H1 (cell line): ENCODE data around the gene ATP8B3. TPM values are rescaled to one million over a fixed set of nuclear protein-coding genes. Genes with fewer than 3 reads are reported as not detected.

Source experiments
- CTCF ChIA-PET: fragments of 300-600 bp; sonication (Branson Sonifier 250); formaldehyde crosslinking; loops from one replicate; lab custom pipeline; 2021; ENCODE audit not compliant: partially characterized antibody; lab: Charles Lee
- POLR2A ChIA-PET: fragments of 300-600 bp; sonication (Branson Sonifier 250); formaldehyde crosslinking; loops from one replicate; lab custom pipeline; 2021; ENCODE audit warnings: inconsistent platforms; ENCODE audit not compliant: partially characterized antibody; lab: Charles Lee
- DNase-seq, 2 experiments: peaks; one replicate each; pipeline versions ENCODE4 v3.0.0 to v3.0.0-alpha.2; 2010 to 2022; ENCODE audit warnings: low spot score in 2 of 2, low read depth in 1 of 2, mixed read lengths in 1 of 2
- FAIRE-seq: peaks from 2 replicates; lab custom pipeline; 2011; peaks lifted over from hg19 to GRCh38; lab: Jason Lieb, UNC
- H2AFZ ChIP-seq: 2 replicates; pipeline ENCODE4 v1.8.1; 2012; ENCODE audit warnings: low read length, inconsistent platforms
- H2AK5ac ChIP-seq: 2 replicates; pipeline ENCODE4 v1.6.1; 2013; ENCODE audit warnings: low read depth, low read length
- H2BK120ac ChIP-seq: replicated peaks from 2 replicates; pipeline ENCODE3; 2013; ENCODE audit warnings: low read depth, low read length, inconsistent platforms
- H2BK12ac ChIP-seq: 2 replicates; pipeline ENCODE4 v1.6.1; 2013; ENCODE audit warnings: low read depth, low read length
- H2BK15ac ChIP-seq: 2 replicates; pipeline ENCODE4 v1.6.1; 2013; ENCODE audit warnings: low read length
- H2BK20ac ChIP-seq: 2 replicates; pipeline ENCODE4 v1.6.1; 2013; ENCODE audit warnings: low read length
- H2BK5ac ChIP-seq: 2 replicates; pipeline ENCODE4 v1.6.1; 2013; ENCODE audit warnings: low read depth, low read length
- H3K14ac ChIP-seq: 2 replicates; pipeline ENCODE4 v1.6.1; 2013; ENCODE audit warnings: inconsistent platforms; ENCODE audit not compliant: insufficient read length
- H3K18ac ChIP-seq: 2 replicates; pipeline ENCODE4 v1.6.1; 2013; ENCODE audit warnings: low read length; ENCODE audit errors: extremely low read depth
- H3K23ac ChIP-seq: 2 replicates; pipeline ENCODE4 v1.6.1; 2013; ENCODE audit warnings: inconsistent platforms; ENCODE audit not compliant: insufficient read length
- H3K23me2 ChIP-seq: 2 replicates; pipeline ENCODE4 v1.6.1; 2013; ENCODE audit warnings: low read depth, low read length
- H3K27ac ChIP-seq: 2 replicates; pipeline ENCODE4 v1.6.1; 2011; ENCODE audit warnings: low read depth, low read length, inconsistent platforms
- H3K27me3 ChIP-seq, 4 experiments: replicated peaks in 1 of 4; 1 replicate in 1 of 4; 2 replicates in 3 of 4; pipeline versions ENCODE4 v1.6.1 to v1.8.1; 2011 to 2013; ENCODE audit warnings: low read length in 3 of 4, mild to moderate bottlenecking in 3 of 4, inconsistent platforms in 2 of 4, mixed read lengths in 2 of 4, moderate library complexity in 1 of 4; ENCODE audit not compliant: control insufficient read depth in 3 of 4, insufficient read depth in 3 of 4; ENCODE audit errors: extremely low read depth in 1 of 4
- H3K36me3 ChIP-seq, 4 experiments: 2 replicates each; pipeline versions ENCODE4 v1.6.1 to v1.8.1; 2011 to 2013; ENCODE audit warnings: mild to moderate bottlenecking in 4 of 4, low read length in 3 of 4, moderate library complexity in 2 of 4, control low read depth in 1 of 4, inconsistent platforms in 1 of 4; ENCODE audit not compliant: insufficient read depth in 4 of 4, control insufficient read depth in 2 of 4
- H3K4ac ChIP-seq: replicated peaks from 2 replicates; pipeline ENCODE3; 2013; ENCODE audit warnings: low read length, low read depth, mixed read lengths, inconsistent platforms; ENCODE audit not compliant: insufficient read length
- H3K4me1 ChIP-seq, 4 experiments: replicated peaks in 1 of 4; 1 replicate in 1 of 4; 2 replicates in 3 of 4; pipeline versions ENCODE4 v1.6.1 to v1.8.1; 2011 to 2013; ENCODE audit warnings: low read length in 3 of 4, inconsistent platforms in 2 of 4, mixed read lengths in 1 of 4; ENCODE audit not compliant: insufficient read depth in 4 of 4, control insufficient read depth in 3 of 4
- H3K4me2 ChIP-seq, 2 experiments: 2 replicates each; pipeline versions ENCODE4 v1.6.1 to v1.8.1; 2011 to 2013; ENCODE audit warnings: low read depth in 2 of 2, low read length in 2 of 2, control low read depth in 1 of 2, inconsistent platforms in 1 of 2, mild to moderate bottlenecking in 1 of 2; ENCODE audit not compliant: insufficient read depth in 1 of 2
- H3K4me3 ChIP-seq, 4 experiments: fragments of 200-600, 300-600 bp in 1 of 4; sonication (generic), shearing (Covaris generic), sonication (Bioruptor Twin) in 1 of 4; 2 replicates each; pipeline versions ENCODE4 v1.5.1 to v1.8.1; 2011 to 2016; ENCODE audit warnings: low read length in 4 of 4, low read depth in 3 of 4, control low read depth in 2 of 4, inconsistent platforms in 2 of 4, mild to moderate bottlenecking in 2 of 4, mixed read lengths in 1 of 4, moderate library complexity in 1 of 4; ENCODE audit not compliant: insufficient read depth in 2 of 4; ENCODE audit errors: extremely low read depth in 1 of 4
- H3K56ac ChIP-seq: replicated peaks from 2 replicates; pipeline ENCODE3; 2013; ENCODE audit warnings: low read depth, mild to moderate bottlenecking, mixed read lengths, low read length, inconsistent platforms; ENCODE audit not compliant: insufficient read length
- H3K79me1 ChIP-seq: 2 replicates; pipeline ENCODE4 v1.6.1; 2013; ENCODE audit warnings: low read depth, low read length, control low read depth
- H3K79me2 ChIP-seq, 2 experiments: 2 replicates each; pipeline versions ENCODE4 v1.6.1 to v1.8.1; 2012 to 2013; ENCODE audit warnings: low read length in 2 of 2, mild to moderate bottlenecking in 2 of 2, inconsistent platforms in 1 of 2; ENCODE audit not compliant: insufficient read depth in 2 of 2, control insufficient read depth in 1 of 2
- H3K9ac ChIP-seq, 4 experiments: replicated peaks in 1 of 4; 1 replicate in 1 of 4; 2 replicates in 3 of 4; pipeline versions ENCODE4 v1.6.1 to v1.8.1; 2011 to 2013; ENCODE audit warnings: low read depth in 3 of 4, low read length in 3 of 4, control low read depth in 2 of 4, mild to moderate bottlenecking in 2 of 4, moderate library complexity in 2 of 4, inconsistent platforms in 1 of 4; ENCODE audit errors: extremely low read depth in 1 of 4
- H3K9me3 ChIP-seq, 2 experiments: 2 replicates each; pipeline versions ENCODE4 v1.6.1 to v1.8.1; 2012 to 2013; ENCODE audit warnings: mild to moderate bottlenecking in 2 of 2, moderate library complexity in 2 of 2, control low read depth in 1 of 2, inconsistent platforms in 1 of 2, low read depth in 1 of 2, low read length in 1 of 2, mixed read lengths in 1 of 2; ENCODE audit not compliant: insufficient read depth in 2 of 2
- H4K20me1 ChIP-seq, 2 experiments: replicated peaks in 1 of 2; 2 replicates each; pipeline versions ENCODE3 to v1.8.1; 2011 to 2013; ENCODE audit warnings: inconsistent platforms in 2 of 2, low read length in 2 of 2, mild to moderate bottlenecking in 1 of 2; ENCODE audit not compliant: insufficient read depth in 2 of 2, control insufficient read depth in 1 of 2
- H4K5ac ChIP-seq: 2 replicates; pipeline ENCODE4 v1.6.1; 2013; ENCODE audit warnings: low read length, low read depth, mixed read lengths, inconsistent platforms; ENCODE audit not compliant: insufficient read length
- H4K8ac ChIP-seq: 2 replicates; pipeline ENCODE4 v1.8.0; 2013; ENCODE audit warnings: mild to moderate bottlenecking, moderate library complexity, low read length, inconsistent platforms; ENCODE audit not compliant: insufficient read depth; ENCODE audit errors: extremely low read depth
- H4K91ac ChIP-seq: replicated peaks from 2 replicates; pipeline ENCODE3; 2013; ENCODE audit warnings: low read length, mixed read lengths, inconsistent platforms; ENCODE audit not compliant: insufficient read length
- ASH2L ChIP-seq: fragments of 200-600, 300-600 bp; sonication (generic); IDR thresholded peaks from one replicate; pipeline ENCODE4 v1.7.1; 2017; ENCODE audit warnings: low read length
- BACH1 ChIP-seq: IDR thresholded peaks from 2 replicates; pipeline ENCODE4 v1.6.1; 2012; ENCODE audit warnings: low read length, improper control_type of control experiment
- CBX8 ChIP-seq: fragments of 300-800, 300-1000 bp; sonication (generic); IDR thresholded peaks from 2 replicates; pipeline ENCODE4 v1.7.1; 2016; ENCODE audit warnings: low read depth, low read length, borderline replicate concordance
- CTBP2 ChIP-seq: IDR thresholded peaks from 2 replicates; pipeline ENCODE4 v1.7.0; 2011; ENCODE audit warnings: borderline replicate concordance, mild to moderate bottlenecking, moderate library complexity, mixed read lengths, low read length; ENCODE audit not compliant: insufficient read depth, insufficient read length
- E2F6 ChIP-seq: IDR thresholded peaks from 2 replicates; pipeline ENCODE4 v1.6.1; 2012; ENCODE audit warnings: inconsistent platforms
- EP300 ChIP-seq, 2 experiments: IDR thresholded peaks; 1 replicate in 1 of 2; 2 replicates in 1 of 2; pipeline ENCODE4 v1.6.1; 2011 to 2012; ENCODE audit warnings: low read depth in 2 of 2, low read length in 2 of 2, mild to moderate bottlenecking in 2 of 2, borderline replicate concordance in 1 of 2, inconsistent platforms in 1 of 2, moderate library complexity in 1 of 2
- KDM1A ChIP-seq: fragments of 200-600, 300-600 bp; sonication (generic); IDR thresholded peaks from 2 replicates; pipeline ENCODE4 v1.7.1; 2016; ENCODE audit warnings: mild to moderate bottlenecking, low read length, borderline replicate concordance
- KDM4A ChIP-seq: IDR thresholded peaks from one replicate; pipeline ENCODE4 v1.7.1; 2012; ENCODE audit warnings: low read depth, mild to moderate bottlenecking, moderate library complexity, low read length, inconsistent platforms; ENCODE audit not compliant: severe bottlenecking
- NANOG ChIP-seq: IDR thresholded peaks from 2 replicates; pipeline ENCODE4 v1.6.1; 2011; ENCODE audit warnings: low read length, low read depth, mild to moderate bottlenecking, inconsistent platforms; ENCODE audit not compliant: insufficient read depth, poor library complexity, severe bottlenecking
- SIX5 ChIP-seq: IDR thresholded peaks from 2 replicates; pipeline ENCODE4 v1.6.1; 2011; ENCODE audit warnings: mild to moderate bottlenecking, low read depth, low read length
- SRF ChIP-seq: IDR thresholded peaks from 2 replicates; pipeline ENCODE4 v1.6.1; 2011; ENCODE audit warnings: mild to moderate bottlenecking, low read depth, low read length, moderate library complexity
- SUZ12 ChIP-seq: fragments of 200-600 bp; sonication (generic); IDR thresholded peaks from 2 replicates; pipeline ENCODE4 v1.6.1; 2012; ENCODE audit warnings: mild to moderate bottlenecking, inconsistent platforms, low read length, moderate library complexity, mixed read lengths
- TEAD4 ChIP-seq: IDR thresholded peaks from 2 replicates; pipeline ENCODE4 v1.6.1; 2012; ENCODE audit warnings: low read depth, low read length, inconsistent platforms, mixed read lengths
- YY1 ChIP-seq: IDR thresholded peaks from 2 replicates; pipeline ENCODE4 v1.6.1; 2011; ENCODE audit warnings: low read depth, mild to moderate bottlenecking, low read length
- WGBS, 2 experiments: shearing (Covaris generic) in 1 of 2; methylation state at CpG; one replicate each; pipeline versions ENCODE4 v1.1.6 to v1.1.7; 2013 to 2015; ENCODE audit warnings: low lambda C conversion rate in 2 of 2, mixed read lengths in 2 of 2, inconsistent platforms in 1 of 2, low coverage in 1 of 2, missing lambda C conversion rate in 1 of 2; ENCODE audit not compliant: insufficient replicate concordance in 2 of 2, insufficient coverage in 1 of 2, insufficient read length in 1 of 2; ENCODE audit errors: extremely low coverage in 1 of 2, missing lambda C conversion rate in 1 of 2; 5-methylcytosine and 5-hydroxymethylcytosine counted together
- polyA plus RNA-seq, 7 experiments: library from polyadenylated mRNA; depleted of rRNA in 3 of 7; stranded (reverse) in 5 of 7; unstranded in 2 of 7; fragments of >200 nt in 5 of 7; fragments of 200-250 nt in 2 of 7; gene quantifications; 1 replicate in 5 of 7; 2 replicates in 1 of 7; 4 replicates in 1 of 7; pipeline versions ENCODE4 v1.2.1 to v1.2.3, GENCODE V29; 2011 to 2013; ENCODE audit warnings: missing spikeins in 2 of 7, mixed read lengths in 2 of 7
- total RNA-seq: library from RNA; stranded (reverse); fragmentation: NEBNext Ultra II Directional; extraction: Animal tissue kit (Norgen Biotek cat#: 25700); gene quantifications from 2 replicates; pipeline ENCODE4 v1.2.1, GENCODE V29; 2021

The ATP8B3 gene
- total and polyA plus RNA-seq, 2 of the 8 experiments (the other 6 are each of a cell fraction or from before 2014, with no cell fraction given): 4.1 to 9.3 TPM

GRCh38 chr19:1808395-1808731, 3.7 kb downstream of the ATP8B3 start:
- Histone ChIP-seq H3K36me3 (no peaks in the 10 kb centered on the region), H3K14ac (no peak overlapping the region), H2BK20ac (no peak overlapping the region), H4K8ac (no peak overlapping the region), H3K4ac (no peak overlapping the region), H3K4me3 (no peak overlapping the region), H2BK15ac (no peak overlapping the region), H3K27me3 (peaks cover 0 to 3% (median 0%) of the 10 kb centered on the region in 4 experiments; a peak in 3 of 7 replicates), H4K5ac (no peak overlapping the region), H2BK5ac (no peak overlapping the region), H3K23me2 (peaks cover 2% of the 10 kb centered on the region), H4K91ac (no peak overlapping the region), H3K9me3 (no peaks in the 10 kb centered on the region), H3K79me2 (no peaks in the 10 kb centered on the region), H3K79me1 (no peaks in the 10 kb centered on the region; the same call in 1 of the 2 replicates), H2AK5ac (no peak overlapping the region), H3K4me1 (peaks cover 0 to 2% (median 0%) of the 10 kb centered on the region in 4 experiments; a peak in 3 of 7 replicates), H2BK120ac (no peak overlapping the region), H3K56ac (no peak overlapping the region), H3K23ac (no peak overlapping the region), H3K4me2 (no peak overlapping the region), H3K18ac (no peak overlapping the region), H2AFZ (no peak overlapping the region), H3K27ac (no peak overlapping the region), H3K9ac (no peak overlapping the region), H4K20me1 (no peaks in the 10 kb centered on the region), H2BK12ac (no peak overlapping the region)
- WGBS, 2 experiments: 80% methylated on average over 1 of the region's 2 CpGs; no CpG with 5 or more reads in 1 of the 2 experiments
- ChIA-PET CTCF (interaction anchor here (1.2 to 6.2 kb wide), 3 partner anchors 12 to 23 kb away, joined by 3 to 73 read pairs (median 4); no protein-coding TSS in a partner anchor), POLR2A (no interaction called here)
- no peak for FAIRE-seq
- no peak for DNase-seq
- no peak for TF ChIP-seq NANOG
- no peak for TF ChIP-seq TEAD4
- TF ChIP-seq KDM4A: no peak
- no peak for TF ChIP-seq SIX5
- TF ChIP-seq YY1: no peak
- TF ChIP-seq SRF: no peak
- TF ChIP-seq SUZ12: no peak
- no peak for TF ChIP-seq ASH2L
- TF ChIP-seq EP300 (IDR thresholded peaks at IDR 0.05; ENCODE audit: borderline replicate concordance in 1 of 2, low read depth in 2 of 2, low read length in 2 of 2): no peak
- TF ChIP-seq KDM1A: no peak
- TF ChIP-seq BACH1: no peak
- no peak for TF ChIP-seq E2F6
- no peak for TF ChIP-seq CTBP2
- TF ChIP-seq CBX8: no peak
